H1 (cell line): ENCODE measurements around the gene MAP4. TPM values are rescaled to one million over a fixed set of nuclear protein-coding genes. Genes with fewer than 3 reads are reported as not detected.

Source experiments
- CHD7 ChIP-seq: fragments of 300-600 bp; sonication (generic); IDR thresholded peaks from 2 replicates; pipeline ENCODE4 v1.7.1; 2012; ENCODE audit warnings: low read length, moderate library complexity, mild to moderate bottlenecking, inconsistent platforms; ENCODE audit not compliant: insufficient replicate concordance
- HDAC2 ChIP-seq, 2 experiments: fragments of 300-600 bp in 1 of 2; sonication (generic) in 1 of 2; IDR thresholded peaks; 2 replicates each; pipeline ENCODE4 v1.6.1; 2011 to 2012; ENCODE audit warnings: low read depth in 2 of 2, low read length in 2 of 2, mild to moderate bottlenecking in 2 of 2, moderate library complexity in 2 of 2, borderline replicate concordance in 1 of 2, inconsistent platforms in 1 of 2
- SP1 ChIP-seq: IDR thresholded peaks from 2 replicates; pipeline ENCODE4 v1.6.1; 2011; ENCODE audit warnings: low read depth, low read length
- SUZ12 ChIP-seq: fragments of 200-600 bp; sonication (generic); IDR thresholded peaks from 2 replicates; pipeline ENCODE4 v1.6.1; 2012; ENCODE audit warnings: mild to moderate bottlenecking, inconsistent platforms, low read length, moderate library complexity, mixed read lengths
- polyA plus RNA-seq, 7 experiments: library from polyadenylated mRNA; depleted of rRNA in 3 of 7; stranded (reverse) in 5 of 7; unstranded in 2 of 7; fragments of >200 nt in 5 of 7; fragments of 200-250 nt in 2 of 7; gene quantifications; 1 replicate in 5 of 7; 2 replicates in 1 of 7; 4 replicates in 1 of 7; pipeline versions ENCODE4 v1.2.1 to v1.2.3, GENCODE V29; 2011 to 2013; ENCODE audit warnings: missing spikeins in 2 of 7, mixed read lengths in 2 of 7
- total RNA-seq: library from RNA; stranded (reverse); fragmentation: NEBNext Ultra II Directional; extraction: Animal tissue kit (Norgen Biotek cat#: 25700); gene quantifications from 2 replicates; pipeline ENCODE4 v1.2.1, GENCODE V29; 2021

MAP4 gene
- total and polyA plus RNA-seq, 2 of the 8 experiments (the other 6 are each of a cell fraction or from before 2014, with no cell fraction given): 67.0 to 179 TPM

DNA sequence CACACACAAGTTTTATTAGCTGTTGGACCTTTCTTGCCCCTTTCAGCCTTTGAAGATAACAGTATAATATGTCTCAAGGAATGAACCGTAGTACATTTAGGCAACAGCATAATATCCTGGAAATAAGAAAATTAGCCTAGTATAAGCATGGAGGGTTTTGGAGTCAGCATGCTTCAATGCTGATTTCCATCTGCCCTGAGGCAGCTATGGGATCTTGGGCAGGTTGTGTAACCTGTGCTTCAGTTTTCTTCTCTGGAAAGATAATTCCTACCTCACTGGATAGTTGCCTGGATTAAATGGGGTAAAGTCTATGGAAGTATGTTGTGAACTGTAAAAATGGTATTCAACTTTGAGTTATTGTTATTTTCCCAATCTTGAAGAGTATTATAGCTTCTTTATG, 211.6 kb downstream of the MAP4 start (continued):
- TF ChIP-seq CHD7 (no peak), SUZ12 (no peak), SP1 (no peak), HDAC2 (IDR thresholded peaks at IDR 0.05; ENCODE audit: borderline replicate concordance in 1 of 2, low read depth in 2 of 2, low read length in 2 of 2) (no peak)
